GM18502 (cell line): ENCODE measurements around the gene KATNBL1.

Experiments used
- ATAC-seq: cut with Tn5 transposase; IDR thresholded peaks from one replicate; pipeline ENCODE4 v1.9.1; 2021; ENCODE audit warnings: mild to moderate bottlenecking; ENCODE audit not compliant: unreplicated experiment, poor library complexity

KATNBL1 gene

GRCh38 chr15:34209421-34210282, at the start of gene KATNBL1:
KATNBL1 (minus strand) TSS chr15:34210096; CDS start chr15:34163676, 46,420 bp downstream.
- peak; percentile 88 for ATAC-seq

- ATAC-seq = no peak
These were observed 49.7 kb upstream of the KATNBL1 start for GRCh38 chr15:34259566-34259965.

- ATAC-seq = no peak
These were observed 48.3 kb upstream of the KATNBL1 start for GRCh38 chr15:34258151-34258550.

- no peak for ATAC-seq
These were observed 42.6 kb upstream of the KATNBL1 start for GRCh38 chr15:34252545-34252944.

GRCh38 chr15:34248190-34248589, 38.3 kb upstream of the KATNBL1 start:
- no peak for ATAC-seq

GRCh38 chr15:34246276-34246976, 36.5 kb upstream of the KATNBL1 start:
- ATAC-seq = no peak

GRCh38 chr15:34243226-34243625, 33.3 kb upstream of the KATNBL1 start:
- no peak for ATAC-seq

GRCh38 chr15:34242331-34242710, 32.4 kb upstream of the KATNBL1 start:
- ATAC-seq = no peak

GRCh38 chr15:34241376-34242330, 31.8 kb upstream of the KATNBL1 start:
- ATAC-seq = no peak

GRCh38 chr15:34240537-34240936, 30.6 kb upstream of the KATNBL1 start:
- ATAC-seq = no peak

GRCh38 chr15:34239151-34239808, 29.4 kb upstream of the KATNBL1 start:
- ATAC-seq = no peak

GRCh38 chr15:34233614-34234013, 23.7 kb upstream of the KATNBL1 start:
- no peak for ATAC-seq

GRCh38 chr15:34223904-34224596, 14.2 kb upstream of the KATNBL1 start:
- no peak for ATAC-seq

- ATAC-seq = no peak
These were observed 7.8 kb upstream of the KATNBL1 start for GRCh38 chr15:34217587-34218225.

- no peak for ATAC-seq
These were observed 6.8 kb upstream of the KATNBL1 start for GRCh38 chr15:34216527-34217270.

GRCh38 chr15:34214135-34214534, 4.2 kb upstream of the KATNBL1 start:
- ATAC-seq = no peak

GRCh38 chr15:34213690-34214089, 3.8 kb upstream of the KATNBL1 start:
- ATAC-seq = no peak

- ATAC-seq = no peak
These were observed 3.9 kb downstream of the KATNBL1 start for GRCh38 chr15:34206011-34206410.
